IPS DF 4.7 (cell line): ENCODE measurements around the gene APBA1.

Source experiments
- DNase-seq: peaks from one replicate; pipeline ENCODE4 v3.0.0-alpha.2; 2013; ENCODE audit warnings: low spot score; ENCODE audit errors: extremely low read depth

APBA1 gene

GRCh38 chr9:69483886-69484422 is 188.2 kb downstream of the APBA1 start:
- DNase-seq = no peak

GRCh38 chr9:69476797-69477196 is 195.4 kb downstream of the APBA1 start:
- peak; percentile 28 for DNase-seq

GRCh38 chr9:69476016-69476415 is 196.2 kb downstream of the APBA1 start:
- DNase-seq = no peak

- DNase-seq = no peak
Measured at GRCh38 chr9:69474821-69475220, 197.3 kb downstream of the APBA1 start.

- DNase-seq = no peak
Measured at GRCh38 chr9:69472101-69472620, 200.0 kb downstream of the APBA1 start.

- DNase-seq = no peak
Measured at GRCh38 chr9:69471433-69471832, 200.7 kb downstream of the APBA1 start.

GRCh38 chr9:69470186-69470977 is 201.8 kb downstream of the APBA1 start:
- DNase-seq = no peak

GRCh38 chr9:69469136-69469535 is 203.0 kb downstream of the APBA1 start:
- no peak for DNase-seq

GRCh38 chr9:69468380-69468779 is 203.8 kb downstream of the APBA1 start:
- DNase-seq = no peak

GRCh38 chr9:69466151-69466550 is 206.0 kb downstream of the APBA1 start:
- no peak for DNase-seq

GRCh38 chr9:69465473-69465872 is 206.7 kb downstream of the APBA1 start:
- DNase-seq = no peak

GRCh38 chr9:69463497-69464068 is 208.6 kb downstream of the APBA1 start:
- no peak for DNase-seq

- DNase-seq = no peak
Measured at GRCh38 chr9:69462394-69462793, 209.8 kb downstream of the APBA1 start.

GRCh38 chr9:69461103-69461887 is 210.9 kb downstream of the APBA1 start:
- DNase-seq = no peak

GRCh38 chr9:69460012-69460411 is 212.2 kb downstream of the APBA1 start:
- DNase-seq = no peak

- no peak for DNase-seq
Measured at GRCh38 chr9:69458176-69458575, 214.0 kb downstream of the APBA1 start.

- no peak for DNase-seq
Measured at GRCh38 chr9:69456201-69456600, 216.0 kb downstream of the APBA1 start.

- DNase-seq = no peak
Measured at GRCh38 chr9:69455311-69455710, 216.9 kb downstream of the APBA1 start.

- DNase-seq = no peak
Measured at GRCh38 chr9:69454321-69454720, 217.8 kb downstream of the APBA1 start.

- no peak for DNase-seq
Measured at GRCh38 chr9:69453746-69454145, 218.4 kb downstream of the APBA1 start.

GRCh38 chr9:69452110-69452782 is 219.9 kb downstream of the APBA1 start:
- no peak for DNase-seq
